ENCODE results near the gene HDGFL2.

DNA sequence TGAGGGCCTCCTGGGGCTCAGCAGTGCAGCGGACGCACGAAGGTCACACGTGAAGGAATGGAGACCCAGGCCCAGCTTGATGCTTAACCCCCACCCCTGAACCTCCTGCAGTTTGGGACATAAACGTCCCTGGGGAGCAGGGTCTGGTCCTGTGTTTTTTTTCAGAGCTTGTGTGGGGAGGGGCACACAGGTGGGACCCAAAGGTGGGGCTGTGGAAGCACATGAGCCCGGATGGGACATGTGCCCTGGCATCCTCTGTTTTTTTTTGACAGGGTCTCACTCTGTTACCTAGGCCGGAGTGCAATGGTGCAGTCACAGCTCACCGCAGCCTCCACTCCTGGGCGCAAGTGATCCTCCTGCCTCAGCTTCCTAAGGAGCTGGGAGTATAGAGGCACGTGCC is 35.0 kb upstream of the HDGFL2 start:
- TF ChIP-seq POLR2A (IDR thresholded peaks at IDR 0.05; ENCODE audit: low read depth, low read length) (no peak), TAF1 (IDR thresholded peaks at IDR 0.05; ENCODE audit: low read depth, low read length) (no peak), POLR2AphosphoS5 (IDR thresholded peaks at IDR 0.05; ENCODE audit: low read depth, low read length) (peak; percentile 51; the same call in 1 of the 2 replicates), SPI1 (IDR thresholded peaks at IDR 0.05; ENCODE audit: low read depth, low read length) (no peak)

Measured in GM12891 (cell line).